SU-DHL-6 (cell line): ENCODE results near the gene WARS2.

Experiments used
- H2AFZ ChIP-seq: fragments of 200-600 bp; sonication (generic); 2 replicates; pipeline ENCODE4 v1.6.1; 2014; ENCODE audit warnings: low read depth, mild to moderate bottlenecking, moderate library complexity, mixed read lengths, antibody characterized with exemption, low read length; ENCODE audit not compliant: severe bottlenecking
- H3F3A ChIP-seq: fragments of 200-600 bp; shearing (Covaris generic); 2 replicates; pipeline ENCODE4 v1.6.0; 2016; ENCODE audit warnings: antibody characterized with exemption, mild to moderate bottlenecking; ENCODE audit not compliant: insufficient read depth
- H3K27ac ChIP-seq: fragments of 200-600 bp; sonication (generic); 2 replicates; pipeline ENCODE4 v1.5.1; 2016; ENCODE audit warnings: low read depth, mild to moderate bottlenecking, low read length, moderate library complexity, mixed read lengths
- H3K27me3 ChIP-seq: fragments of 200-600 bp; sonication (generic), shearing (Covaris generic); 2 replicates; pipeline ENCODE4 v1.6.0; 2014; ENCODE audit warnings: mild to moderate bottlenecking, low read length
- H3K36me3 ChIP-seq: fragments of 200-600 bp; sonication (generic); 2 replicates; pipeline ENCODE4 v1.6.1; 2014; ENCODE audit warnings: mild to moderate bottlenecking, low read length, mixed read lengths
- H3K4me2 ChIP-seq: fragments of 300-600, 200-600 bp; shearing (Covaris generic), sonication (generic); 2 replicates; pipeline ENCODE4 v1.6.0; 2014; ENCODE audit warnings: low read length, low read depth, mild to moderate bottlenecking; ENCODE audit not compliant: poor library complexity, severe bottlenecking
- H3K4me3 ChIP-seq: fragments of 200-600 bp; sonication (generic); 2 replicates; pipeline ENCODE4 v1.5.1; 2014; ENCODE audit warnings: antibody characterized with exemption, low read length, mild to moderate bottlenecking, mixed read lengths; ENCODE audit not compliant: insufficient read depth, poor library complexity, severe bottlenecking
- H3K79me2 ChIP-seq: fragments of 200-600 bp; sonication (generic); 2 replicates; pipeline ENCODE4 v1.6.1; 2014; ENCODE audit warnings: mild to moderate bottlenecking, low read length, moderate library complexity; ENCODE audit not compliant: insufficient read depth
- H3K9ac ChIP-seq: fragments of 200-600 bp; sonication (generic); 2 replicates; pipeline ENCODE4 v1.7.0; 2014; ENCODE audit warnings: mild to moderate bottlenecking, low read length
- H3K9me2 ChIP-seq: fragments of 200-600 bp; sonication (generic); replicated peaks from 2 replicates; pipeline ENCODE4 v1.6.1; 2014; ENCODE audit warnings: low read length; ENCODE audit not compliant: insufficient read depth
- H3K9me3 ChIP-seq: fragments of 200-600 bp; sonication (generic); 2 replicates; pipeline ENCODE4 v1.6.1; 2014; ENCODE audit warnings: low read length, mixed read lengths; ENCODE audit not compliant: insufficient read depth
- H4K20me1 ChIP-seq: fragments of 200-600 bp; sonication (generic); 2 replicates; pipeline ENCODE4 v1.6.1; 2014; ENCODE audit warnings: low read depth, mild to moderate bottlenecking, antibody characterized with exemption, low read length, moderate library complexity, mixed read lengths
- EZH2phosphoT487 ChIP-seq: fragments of 200-600 bp; sonication (generic), shearing (Covaris generic); conservative IDR thresholded peaks from 2 replicates; pipeline ENCODE4 v1.6.1; 2018; ENCODE audit warnings: mild to moderate bottlenecking, antibody characterized with exemption, low read length, moderate library complexity, mixed read lengths
- TF ChIP-seq, protein P1 (sequence below): fragments of 200-600 bp; sonication (generic); IDR thresholded peaks from one replicate; pipeline ENCODE4 v1.5.1; 2017; ENCODE audit warnings: antibody characterized with exemption, mild to moderate bottlenecking, low read length, moderate library complexity; ENCODE audit not compliant: insufficient read depth, poor library complexity, severe bottlenecking

The WARS2 gene

DNA sequence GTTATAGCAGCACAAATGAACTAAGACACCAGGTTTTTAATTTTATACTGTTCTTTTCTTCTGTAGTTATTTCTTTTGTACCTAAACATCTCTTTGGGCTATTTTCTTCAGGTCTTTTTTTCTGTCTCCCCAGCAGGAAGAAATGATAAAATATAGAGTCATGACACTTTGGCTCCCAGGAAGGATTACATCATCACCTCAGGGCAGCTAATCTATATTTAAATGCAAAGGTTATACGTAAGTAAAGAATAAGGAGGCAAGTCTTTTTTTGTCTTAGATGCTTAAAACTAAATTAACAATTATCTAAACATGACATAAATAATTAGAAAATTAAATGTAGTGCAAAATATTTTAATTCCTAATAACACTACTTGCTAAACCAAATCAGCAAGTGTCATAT lies 57.0 kb downstream of the WARS2 start:
- peaks cover 3% of the 10 kb centered on the region; the same call in 1 of the 2 replicates for H4K20me1 ChIP-seq
- no peaks in the 10 kb centered on the region for H3K9me3 ChIP-seq
- H3K27ac ChIP-seq = no peak overlapping the region
- no peaks in the 10 kb centered on the region for H3K27me3 ChIP-seq
- H3F3A ChIP-seq = no peaks in the 10 kb centered on the region
- no peak overlapping the region for H3K4me3 ChIP-seq
- no peaks in the 10 kb centered on the region for H3K36me3 ChIP-seq
- no peak overlapping the region for H3K9ac ChIP-seq
- TF ChIP-seq, protein P1, sequence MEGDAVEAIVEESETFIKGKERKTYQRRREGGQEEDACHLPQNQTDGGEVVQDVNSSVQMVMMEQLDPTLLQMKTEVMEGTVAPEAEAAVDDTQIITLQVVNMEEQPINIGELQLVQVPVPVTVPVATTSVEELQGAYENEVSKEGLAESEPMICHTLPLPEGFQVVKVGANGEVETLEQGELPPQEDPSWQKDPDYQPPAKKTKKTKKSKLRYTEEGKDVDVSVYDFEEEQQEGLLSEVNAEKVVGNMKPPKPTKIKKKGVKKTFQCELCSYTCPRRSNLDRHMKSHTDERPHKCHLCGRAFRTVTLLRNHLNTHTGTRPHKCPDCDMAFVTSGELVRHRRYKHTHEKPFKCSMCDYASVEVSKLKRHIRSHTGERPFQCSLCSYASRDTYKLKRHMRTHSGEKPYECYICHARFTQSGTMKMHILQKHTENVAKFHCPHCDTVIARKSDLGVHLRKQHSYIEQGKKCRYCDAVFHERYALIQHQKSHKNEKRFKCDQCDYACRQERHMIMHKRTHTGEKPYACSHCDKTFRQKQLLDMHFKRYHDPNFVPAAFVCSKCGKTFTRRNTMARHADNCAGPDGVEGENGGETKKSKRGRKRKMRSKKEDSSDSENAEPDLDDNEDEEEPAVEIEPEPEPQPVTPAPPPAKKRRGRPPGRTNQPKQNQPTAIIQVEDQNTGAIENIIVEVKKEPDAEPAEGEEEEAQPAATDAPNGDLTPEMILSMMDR = no peak
- TF ChIP-seq EZH2phosphoT487 = no peak
- no peak overlapping the region for H2AFZ ChIP-seq
- no peaks in the 10 kb centered on the region for H3K9me2 ChIP-seq
- no peaks in the 10 kb centered on the region for H3K79me2 ChIP-seq
- no peak overlapping the region for H3K4me2 ChIP-seq

DNA sequence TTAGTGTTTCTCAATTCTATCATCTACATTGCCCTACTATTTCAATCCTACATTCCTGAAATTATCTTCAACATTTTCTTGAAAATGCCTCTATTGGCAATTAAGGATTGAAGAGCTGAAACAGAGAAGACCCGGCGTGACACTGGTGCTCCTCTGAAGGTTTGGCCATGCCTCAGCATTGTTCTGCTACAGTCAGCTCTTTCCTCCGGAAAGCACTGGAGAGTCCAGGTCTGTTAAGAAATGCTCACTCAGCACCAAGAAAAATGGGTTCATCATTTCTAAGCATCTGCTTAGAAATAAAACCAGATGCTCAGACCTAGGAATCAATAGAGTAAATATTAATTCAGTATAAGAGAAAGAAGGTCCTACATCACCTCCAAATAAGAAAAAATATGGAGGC lies 58.8 kb downstream of the WARS2 start:
- no peaks in the 10 kb centered on the region for H3K79me2 ChIP-seq
- no peak overlapping the region for H3K4me2 ChIP-seq
- H3K9me3 ChIP-seq = no peaks in the 10 kb centered on the region
- H3K36me3 ChIP-seq = no peaks in the 10 kb centered on the region
- no peaks in the 10 kb centered on the region for H3K9me2 ChIP-seq
- H3K4me3 ChIP-seq = no peak overlapping the region
- H4K20me1 ChIP-seq = no peaks in the 10 kb centered on the region
- no peak for TF ChIP-seq EZH2phosphoT487
- TF ChIP-seq, protein P1 = no peak
- H3K27me3 ChIP-seq = no peaks in the 10 kb centered on the region
- no peak overlapping the region for H2AFZ ChIP-seq
- H3F3A ChIP-seq = no peaks in the 10 kb centered on the region
- H3K27ac ChIP-seq = no peak overlapping the region
- no peak overlapping the region for H3K9ac ChIP-seq

DNA sequence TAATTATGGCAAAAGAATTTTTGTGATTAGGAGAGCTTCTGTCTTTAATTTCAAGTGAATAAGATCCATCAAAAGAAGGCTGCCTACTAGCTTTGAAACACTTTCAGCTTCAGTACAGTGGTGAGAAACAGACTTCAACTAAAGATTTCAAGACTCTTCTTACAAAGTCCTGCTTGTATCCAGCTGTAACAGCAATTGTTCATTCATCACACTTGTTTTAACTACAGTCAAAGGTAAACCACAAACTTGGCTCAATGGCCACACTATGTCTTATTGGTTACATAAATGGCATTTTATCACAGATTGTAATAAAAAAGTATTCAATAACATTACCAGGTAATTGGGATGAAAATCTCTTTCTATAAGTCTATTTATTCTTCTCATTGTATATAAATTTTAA lies 59.2 kb downstream of the WARS2 start:
- Histone ChIP-seq H3F3A (no peaks in the 10 kb centered on the region), H3K9ac (no peak overlapping the region), H3K36me3 (no peaks in the 10 kb centered on the region), H3K4me2 (no peak overlapping the region), H4K20me1 (no peaks in the 10 kb centered on the region), H3K4me3 (no peak overlapping the region), H3K9me2 (no peaks in the 10 kb centered on the region), H2AFZ (no peak overlapping the region), H3K27me3 (no peaks in the 10 kb centered on the region), H3K27ac (no peak overlapping the region), H3K79me2 (no peaks in the 10 kb centered on the region), H3K9me3 (no peaks in the 10 kb centered on the region)
- TF ChIP-seq, protein P1 = no peak
- TF ChIP-seq EZH2phosphoT487 = no peak

DNA sequence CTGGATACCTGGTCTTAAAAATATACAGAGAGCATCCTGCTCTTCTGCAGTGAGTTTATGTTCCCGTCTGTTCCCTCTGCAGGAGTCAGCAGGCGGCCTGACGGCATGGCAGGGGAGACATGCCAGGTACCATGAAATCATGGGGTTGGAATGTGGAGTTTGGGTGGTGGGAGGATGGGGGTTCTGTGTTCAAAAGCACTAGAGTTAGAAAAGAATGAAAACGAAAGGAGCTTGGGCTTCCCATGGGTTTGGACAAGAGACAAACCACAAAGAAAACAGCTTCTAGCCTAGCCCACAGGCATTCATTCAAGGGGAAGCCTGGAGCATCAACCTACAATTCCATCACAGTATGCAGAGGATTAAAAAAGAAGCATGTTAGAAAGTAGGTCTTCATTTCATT lies 59.9 kb downstream of the WARS2 start:
- no peaks in the 10 kb centered on the region for H3F3A ChIP-seq
- no peak overlapping the region for H2AFZ ChIP-seq
- H3K9ac ChIP-seq = no peak overlapping the region
- no peak overlapping the region for H3K4me3 ChIP-seq
- H3K27ac ChIP-seq = no peak overlapping the region
- H3K9me2 ChIP-seq = no peaks in the 10 kb centered on the region
- TF ChIP-seq, protein P1 = no peak
- TF ChIP-seq EZH2phosphoT487 = no peak
- no peaks in the 10 kb centered on the region for H3K27me3 ChIP-seq
- no peaks in the 10 kb centered on the region for H3K9me3 ChIP-seq
- H3K79me2 ChIP-seq = no peaks in the 10 kb centered on the region
- no peaks in the 10 kb centered on the region for H4K20me1 ChIP-seq
- no peak overlapping the region for H3K4me2 ChIP-seq
- no peaks in the 10 kb centered on the region for H3K36me3 ChIP-seq
